ENCODE data around the gene CLCN5.
"Not testable (repeated sequence)": the region's sequence is repeated elsewhere in the genome, so short reads cannot be mapped to it uniquely, and the experiment has no call there.

Gene CLCN5

DNA sequence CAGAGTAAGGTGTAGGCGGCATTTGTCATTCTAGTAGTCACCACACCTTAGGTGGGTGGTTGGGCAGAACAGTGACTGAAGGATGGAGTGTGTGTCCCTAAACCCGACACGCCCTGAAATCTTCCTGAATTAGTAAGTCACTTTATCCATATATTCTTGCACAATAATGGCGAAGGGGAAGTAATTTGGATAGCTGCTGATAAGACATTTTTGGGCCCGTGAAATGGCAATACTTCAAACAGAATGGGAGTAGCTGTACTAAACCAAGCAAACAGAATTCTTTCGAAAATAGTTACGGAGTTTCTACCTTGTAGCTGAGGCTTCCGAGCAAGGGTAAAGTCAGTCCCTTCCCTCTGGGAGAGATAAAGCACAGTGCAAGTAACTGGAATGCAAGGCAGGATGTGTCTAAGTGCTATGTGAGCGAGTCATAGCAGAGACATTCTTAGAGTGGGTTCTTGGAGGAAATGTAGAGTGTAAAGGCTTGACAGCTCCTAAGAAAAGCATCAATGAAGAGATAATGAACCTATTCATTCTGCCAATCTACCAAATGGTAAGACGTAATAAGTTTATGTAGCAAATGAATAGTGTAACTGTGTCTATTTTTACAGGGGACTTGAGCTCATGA lies 72.8 kb downstream of the CLCN5 start:
- no peak overlapping the region for H3K27ac Mint-ChIP-seq
- H3K27me3 Mint-ChIP-seq (ENCODE audit: low read depth): no peaks in the 10 kb centered on the region
- H3K9me3 Mint-ChIP-seq: no peaks in the 10 kb centered on the region
- no peak overlapping the region for H3K4me3 Mint-ChIP-seq
- no peaks in the 10 kb centered on the region for H3K4me1 Mint-ChIP-seq (ENCODE audit: low read depth)
- H3K36me3 Mint-ChIP-seq (ENCODE audit: low read depth): no peaks in the 10 kb centered on the region
- no peak for DNase-seq (ENCODE audit: low spot score)

DNA sequence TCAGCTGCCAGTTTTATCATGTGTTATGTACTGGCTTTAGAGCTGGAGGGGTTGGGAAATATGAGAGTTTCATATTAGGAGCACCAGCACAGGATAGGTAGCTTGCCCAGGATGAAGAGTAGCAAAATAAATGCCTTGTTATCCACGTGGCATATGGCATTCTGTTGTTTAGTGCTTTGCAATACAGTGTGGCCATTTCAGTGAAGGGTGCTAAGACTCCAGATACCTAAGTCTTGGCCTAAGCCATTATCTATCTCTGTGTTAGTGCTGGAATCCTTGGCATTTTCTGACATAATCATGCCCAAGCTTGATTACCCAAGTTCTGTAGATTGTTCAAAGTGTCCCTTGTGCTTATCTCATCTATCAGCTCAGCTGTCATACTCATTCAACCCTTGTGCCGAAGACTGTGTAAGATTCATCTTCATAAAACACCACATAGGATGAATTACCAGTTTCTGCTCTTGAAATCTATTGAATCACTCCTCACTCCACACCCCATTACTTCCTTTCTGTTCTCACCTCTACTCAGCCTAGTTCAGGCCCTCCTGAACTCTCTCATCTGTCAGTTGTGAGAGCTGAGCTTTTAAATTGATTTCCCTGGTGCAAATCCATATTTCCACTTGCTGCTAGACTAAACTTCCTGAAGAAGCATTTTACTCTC lies 73.5 kb downstream of the CLCN5 start:
- Mint-ChIP-seq H3K36me3 (ENCODE audit: low read depth) (no peaks in the 10 kb centered on the region), H3K9me3 (no peaks in the 10 kb centered on the region), H3K27me3 (ENCODE audit: low read depth) (no peaks in the 10 kb centered on the region), H3K4me1 (ENCODE audit: low read depth) (no peaks in the 10 kb centered on the region), H3K4me3 (no peak overlapping the region), H3K27ac (no peak overlapping the region)
- DNase-seq (ENCODE audit: low spot score): no peak

DNA sequence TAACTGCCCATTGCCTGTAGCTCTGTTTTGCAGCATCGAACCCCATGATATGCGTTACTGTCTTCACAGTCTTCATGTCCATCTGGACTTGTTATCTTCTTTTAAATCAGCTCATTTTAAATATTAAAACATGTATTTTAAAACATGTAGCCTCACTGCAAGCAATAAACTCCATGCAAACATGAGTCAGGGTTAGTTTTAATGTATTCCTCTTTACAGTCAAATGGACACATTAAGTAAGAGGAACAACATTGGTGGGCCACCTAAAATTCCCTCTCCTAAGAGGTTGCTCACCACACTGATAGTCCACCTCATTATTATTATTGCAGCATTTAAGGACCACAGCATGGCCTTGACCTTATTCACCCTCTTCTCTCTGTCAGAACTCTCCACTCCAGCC lies 74.1 kb downstream of the CLCN5 start:
- H3K4me1 Mint-ChIP-seq (ENCODE audit: low read depth): no peaks in the 10 kb centered on the region
- H3K4me3 Mint-ChIP-seq: no peak overlapping the region
- H3K9me3 Mint-ChIP-seq: no peaks in the 10 kb centered on the region
- no peak for DNase-seq (ENCODE audit: low spot score)
- no peak overlapping the region for H3K27ac Mint-ChIP-seq
- H3K36me3 Mint-ChIP-seq (ENCODE audit: low read depth): no peaks in the 10 kb centered on the region
- H3K27me3 Mint-ChIP-seq (ENCODE audit: low read depth): no peaks in the 10 kb centered on the region

DNA sequence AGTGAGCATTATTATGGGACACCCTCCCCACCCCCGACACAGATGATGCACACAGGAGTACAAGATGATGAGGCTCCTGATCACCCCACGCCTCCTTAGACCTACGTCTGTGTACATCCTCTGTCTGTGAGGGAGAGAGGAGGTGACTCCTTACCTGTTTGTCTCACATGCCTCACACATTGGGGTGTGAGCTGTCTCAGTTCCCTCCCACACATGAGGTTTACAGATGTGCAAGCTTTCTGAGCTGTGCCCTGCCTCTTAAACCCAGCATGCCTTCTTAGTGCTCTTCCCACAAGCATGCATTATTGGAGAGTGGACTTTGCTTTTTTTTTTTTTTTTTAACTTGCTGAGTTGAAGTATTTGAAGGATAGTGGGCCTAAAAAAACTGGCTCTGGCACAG lies 76.7 kb downstream of the CLCN5 start:
- Mint-ChIP-seq H3K9me3 (no peaks in the 10 kb centered on the region), H3K4me3 (no peak overlapping the region), H3K4me1 (ENCODE audit: low read depth) (peaks cover 5% of the 10 kb centered on the region), H3K27me3 (ENCODE audit: low read depth) (no peaks in the 10 kb centered on the region), H3K36me3 (ENCODE audit: low read depth) (no peaks in the 10 kb centered on the region), H3K27ac (no peak overlapping the region)
- DNase-seq (ENCODE audit: low spot score): no peak

DNA sequence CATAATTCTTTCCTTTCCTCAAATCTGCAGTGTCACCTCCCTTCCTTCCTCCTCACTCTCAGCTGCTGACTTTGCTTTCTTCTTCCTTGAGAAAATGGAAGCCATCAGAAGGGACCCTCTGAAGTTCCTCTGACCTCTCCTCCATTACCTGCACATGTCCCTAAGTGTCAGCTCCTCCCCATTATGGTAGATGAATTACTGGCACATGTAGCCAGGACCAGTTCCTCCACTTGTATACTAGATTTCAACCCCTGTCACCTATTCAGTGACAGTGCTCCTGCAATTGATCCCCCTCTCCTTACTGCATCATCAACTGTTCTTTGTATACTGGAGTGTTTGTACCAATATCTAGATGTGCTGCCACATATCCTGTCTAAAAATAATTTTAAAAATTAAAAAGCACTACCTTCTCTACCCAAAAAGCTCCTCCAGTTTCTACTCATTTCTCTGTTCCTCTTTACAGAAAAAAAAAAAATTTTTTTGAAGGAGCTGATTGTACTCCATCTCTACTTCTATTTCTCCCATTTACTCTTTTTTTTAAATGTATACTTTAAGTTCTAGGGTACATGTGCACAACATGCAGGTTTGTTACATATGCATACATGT lies 78.6 kb downstream of the CLCN5 start:
- Mint-ChIP-seq H3K27me3 (ENCODE audit: low read depth) (no peaks in the 10 kb centered on the region), H3K4me1 (ENCODE audit: low read depth) (peaks cover 5% of the 10 kb centered on the region), H3K27ac (no peak overlapping the region), H3K36me3 (ENCODE audit: low read depth) (no peaks in the 10 kb centered on the region), H3K4me3 (no peak overlapping the region), H3K9me3 (no peaks in the 10 kb centered on the region)
- no peak for DNase-seq (ENCODE audit: low spot score)

DNA sequence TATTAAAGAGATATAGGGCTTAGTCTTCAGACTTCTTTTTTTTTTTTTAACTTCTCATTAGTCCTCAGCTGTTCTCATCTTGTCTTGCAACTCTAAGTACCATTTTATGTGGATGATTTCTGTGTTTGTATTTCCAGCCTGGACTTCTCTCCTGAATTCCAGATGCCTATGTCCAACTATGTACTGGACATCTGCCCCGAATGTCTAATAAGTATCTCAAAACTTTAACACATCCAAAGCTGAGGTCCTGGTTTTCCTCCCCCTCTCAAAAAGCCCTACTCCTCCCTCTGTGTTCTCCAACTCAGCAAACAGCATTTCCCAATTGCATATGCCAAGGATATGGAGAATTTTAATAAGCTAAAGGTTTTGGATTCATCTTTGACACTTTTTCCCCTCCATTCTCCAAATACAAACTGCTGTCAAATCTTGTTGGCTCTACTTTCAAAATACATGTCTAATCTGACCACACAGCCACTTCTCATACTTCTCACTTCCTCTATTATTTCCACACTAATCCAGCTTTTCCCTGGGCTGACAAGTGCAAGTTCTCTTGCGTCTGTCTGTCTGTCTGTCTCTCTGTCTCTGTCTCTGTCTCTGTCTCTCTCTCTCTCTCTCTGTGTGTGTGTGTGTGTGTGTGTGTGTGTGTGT lies 79.8 kb downstream of the CLCN5 start:
- H3K9me3 Mint-ChIP-seq: no peaks in the 10 kb centered on the region
- no peak overlapping the region for H3K27ac Mint-ChIP-seq
- DNase-seq (ENCODE audit: low spot score): no peak
- H3K27me3 Mint-ChIP-seq (ENCODE audit: low read depth): no peaks in the 10 kb centered on the region
- H3K4me1 Mint-ChIP-seq (ENCODE audit: low read depth): peaks cover 5% of the 10 kb centered on the region
- H3K4me3 Mint-ChIP-seq: no peak overlapping the region
- H3K36me3 Mint-ChIP-seq (ENCODE audit: low read depth): no peaks in the 10 kb centered on the region

DNA sequence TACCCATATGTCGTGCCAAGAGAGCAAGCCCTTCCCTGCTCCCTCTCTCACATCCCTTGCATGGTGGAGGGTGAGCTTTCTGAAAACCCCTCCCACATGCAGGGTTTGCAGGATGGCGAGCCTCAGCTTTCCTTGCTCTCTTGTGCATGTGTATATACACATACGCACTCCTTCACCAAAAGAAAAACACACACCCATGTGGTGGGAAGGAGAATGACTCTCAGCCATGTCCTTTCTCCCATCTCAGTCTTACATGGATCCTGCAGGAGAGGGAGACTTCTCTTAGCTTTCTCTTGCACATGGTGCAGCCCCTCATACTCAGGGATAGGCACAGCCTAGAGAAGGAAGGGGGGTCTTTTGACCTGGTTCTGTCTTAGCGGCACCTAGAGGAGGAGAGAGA lies 81.1 kb downstream of the CLCN5 start:
- Mint-ChIP-seq H3K9me3 (no peaks in the 10 kb centered on the region), H3K27me3 (ENCODE audit: low read depth) (no peaks in the 10 kb centered on the region), H3K27ac (no peak overlapping the region), H3K36me3 (ENCODE audit: low read depth) (no peaks in the 10 kb centered on the region), H3K4me1 (ENCODE audit: low read depth) (peaks cover 5% of the 10 kb centered on the region), H3K4me3 (no peak overlapping the region)
- DNase-seq (ENCODE audit: low spot score): no peak

DNA sequence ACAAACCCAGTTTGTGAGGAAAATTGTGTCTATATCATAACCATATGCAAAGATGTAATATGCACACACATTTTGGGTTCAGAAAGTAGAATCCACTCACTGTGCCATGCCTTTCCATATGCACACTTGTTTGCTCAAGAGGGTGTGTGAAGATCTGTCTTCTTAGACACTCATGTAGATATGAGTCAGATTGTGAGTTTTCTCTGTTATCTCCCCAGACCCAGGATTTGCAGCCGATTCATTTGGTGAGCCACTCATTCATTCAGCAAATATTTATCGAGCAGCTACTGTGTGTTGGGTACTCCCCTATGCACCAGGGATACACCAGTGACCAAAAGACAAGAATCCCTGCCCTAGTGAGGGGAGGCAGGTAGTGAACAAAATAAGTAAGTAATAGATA lies 81.5 kb downstream of the CLCN5 start:
- Mint-ChIP-seq H3K27ac (no peak overlapping the region), H3K4me3 (no peak overlapping the region), H3K9me3 (no peaks in the 10 kb centered on the region), H3K27me3 (ENCODE audit: low read depth) (no peaks in the 10 kb centered on the region), H3K4me1 (ENCODE audit: low read depth) (peaks cover 5% of the 10 kb centered on the region), H3K36me3 (ENCODE audit: low read depth) (no peaks in the 10 kb centered on the region)
- no peak for DNase-seq (ENCODE audit: low spot score)

DNA sequence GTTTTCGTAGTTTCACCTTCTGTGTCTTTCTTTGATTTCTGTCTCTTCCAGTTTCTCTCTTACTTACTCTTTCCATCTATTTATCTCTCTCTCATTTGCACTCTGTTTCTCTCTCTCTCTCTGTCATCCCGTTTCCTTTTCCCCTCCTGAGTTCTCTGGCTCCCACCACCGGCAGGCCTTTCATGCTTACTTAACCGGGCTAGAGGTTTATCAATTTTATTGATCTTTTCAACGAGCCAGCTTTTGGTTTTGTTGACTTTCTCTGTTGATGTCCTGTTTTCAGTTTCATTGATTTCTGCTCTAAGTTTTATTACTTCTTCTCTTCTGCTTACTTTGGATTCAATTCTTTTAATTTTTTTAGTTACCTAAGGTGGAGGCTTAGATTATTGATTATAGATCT lies 103.2 kb downstream of the CLCN5 start:
- not testable (repeated sequence) for H3K4me1 Mint-ChIP-seq (ENCODE audit: low read depth); H3K36me3 Mint-ChIP-seq (ENCODE audit: low read depth); H3K4me3 Mint-ChIP-seq; DNase-seq (ENCODE audit: low spot score); H3K27me3 Mint-ChIP-seq (ENCODE audit: low read depth); H3K27ac Mint-ChIP-seq
- H3K9me3 Mint-ChIP-seq: peaks cover 18% of the 10 kb centered on the region

DNA sequence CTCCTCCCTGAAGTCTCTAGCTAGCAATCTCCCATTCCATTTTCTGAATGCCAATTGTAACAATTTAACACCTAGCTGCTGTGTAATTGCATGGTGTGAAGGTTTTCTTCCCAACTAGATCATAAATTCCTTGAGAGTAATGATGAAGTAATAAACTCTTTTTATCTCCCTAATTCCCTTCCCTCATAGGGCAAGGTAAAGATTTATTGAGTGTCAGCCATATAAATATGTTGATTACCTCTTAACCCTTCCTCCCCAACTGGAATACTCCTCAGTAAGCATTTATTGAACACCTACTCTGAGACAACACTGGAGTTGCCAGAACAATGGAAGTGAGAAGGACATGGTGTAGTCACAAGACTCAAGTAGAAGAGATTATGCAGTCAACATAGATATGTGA lies 112.7 kb downstream of the CLCN5 start:
- H3K4me1 Mint-ChIP-seq (ENCODE audit: low read depth): no peaks in the 10 kb centered on the region
- H3K9me3 Mint-ChIP-seq: no peaks in the 10 kb centered on the region
- no peak for DNase-seq (ENCODE audit: low spot score)
- no peaks in the 10 kb centered on the region for H3K27me3 Mint-ChIP-seq (ENCODE audit: low read depth)
- no peaks in the 10 kb centered on the region for H3K36me3 Mint-ChIP-seq (ENCODE audit: low read depth)
- H3K27ac Mint-ChIP-seq: no peak overlapping the region
- H3K4me3 Mint-ChIP-seq: no peak overlapping the region

DNA sequence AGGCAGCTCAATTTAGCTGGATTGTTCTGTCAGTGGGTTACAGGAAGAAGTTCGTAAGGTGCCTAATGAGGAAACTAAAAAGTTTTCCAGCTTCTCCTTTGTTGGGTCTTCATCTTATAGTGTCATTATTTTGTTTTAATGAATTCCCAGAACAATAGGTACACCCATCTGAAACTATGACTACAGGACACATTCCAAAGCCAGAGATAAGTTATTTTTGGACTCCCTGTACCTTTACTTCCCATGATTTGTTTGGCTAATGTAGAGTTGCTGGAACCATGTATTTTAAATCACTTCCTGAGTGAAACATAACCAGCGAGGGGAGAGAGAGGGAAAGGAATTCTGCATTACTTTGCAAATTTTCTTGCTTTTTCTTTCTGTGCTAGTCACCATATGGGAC lies 114.0 kb downstream of the CLCN5 start:
- Mint-ChIP-seq H3K27ac (no peak overlapping the region), H3K4me3 (no peak overlapping the region), H3K36me3 (ENCODE audit: low read depth) (no peaks in the 10 kb centered on the region), H3K27me3 (ENCODE audit: low read depth) (no peaks in the 10 kb centered on the region), H3K9me3 (no peaks in the 10 kb centered on the region), H3K4me1 (ENCODE audit: low read depth) (no peaks in the 10 kb centered on the region)
- DNase-seq (ENCODE audit: low spot score): no peak

DNA sequence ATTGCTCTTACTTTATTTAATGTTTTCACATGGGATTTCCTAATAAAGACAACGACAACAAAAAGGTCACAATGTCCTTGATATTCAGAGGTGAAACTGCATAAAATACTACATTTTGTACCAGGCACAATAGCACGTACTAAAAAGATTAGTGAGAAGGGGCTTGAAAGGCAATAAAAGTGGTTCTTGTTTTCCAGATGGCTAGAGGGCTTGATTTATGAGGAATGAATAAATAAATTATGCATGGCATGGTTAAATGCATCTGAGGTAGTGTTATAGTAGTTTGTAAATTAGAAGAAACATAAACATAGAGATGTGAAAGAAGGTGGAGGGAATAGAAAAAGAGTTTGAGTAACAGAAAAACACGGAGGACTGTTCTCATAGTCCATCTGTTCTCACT lies 123.4 kb downstream of the CLCN5 start:
- H3K27ac Mint-ChIP-seq: no peak overlapping the region
- no peak for DNase-seq (ENCODE audit: low spot score)
- H3K9me3 Mint-ChIP-seq: no peaks in the 10 kb centered on the region
- H3K4me3 Mint-ChIP-seq: no peak overlapping the region
- H3K27me3 Mint-ChIP-seq (ENCODE audit: low read depth): no peaks in the 10 kb centered on the region
- H3K4me1 Mint-ChIP-seq (ENCODE audit: low read depth): no peaks in the 10 kb centered on the region
- no peaks in the 10 kb centered on the region for H3K36me3 Mint-ChIP-seq (ENCODE audit: low read depth)

DNA sequence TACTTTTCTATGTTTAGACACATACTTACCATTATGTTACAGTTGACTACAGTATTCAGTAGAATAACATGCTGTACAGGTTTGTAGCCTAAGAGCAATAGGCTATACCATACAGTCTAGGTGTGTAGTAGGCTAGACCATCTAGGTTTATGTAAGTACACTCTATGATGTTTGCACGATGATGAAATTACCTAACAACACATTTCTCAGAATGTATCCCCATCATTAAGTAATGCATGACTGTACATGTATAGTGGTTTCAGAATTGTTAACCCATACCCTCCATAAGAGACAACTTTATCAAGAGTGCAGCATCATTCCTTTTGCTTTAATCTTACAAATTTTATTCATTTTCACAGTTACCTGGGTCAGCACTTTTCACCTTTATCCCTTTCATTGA lies 126.8 kb downstream of the CLCN5 start:
- Mint-ChIP-seq H3K27me3 (ENCODE audit: low read depth) (no peaks in the 10 kb centered on the region), H3K36me3 (ENCODE audit: low read depth) (no peaks in the 10 kb centered on the region), H3K9me3 (no peaks in the 10 kb centered on the region), H3K4me1 (ENCODE audit: low read depth) (no peaks in the 10 kb centered on the region), H3K4me3 (no peak overlapping the region), H3K27ac (no peak overlapping the region)
- no peak for DNase-seq (ENCODE audit: low spot score)

DNA sequence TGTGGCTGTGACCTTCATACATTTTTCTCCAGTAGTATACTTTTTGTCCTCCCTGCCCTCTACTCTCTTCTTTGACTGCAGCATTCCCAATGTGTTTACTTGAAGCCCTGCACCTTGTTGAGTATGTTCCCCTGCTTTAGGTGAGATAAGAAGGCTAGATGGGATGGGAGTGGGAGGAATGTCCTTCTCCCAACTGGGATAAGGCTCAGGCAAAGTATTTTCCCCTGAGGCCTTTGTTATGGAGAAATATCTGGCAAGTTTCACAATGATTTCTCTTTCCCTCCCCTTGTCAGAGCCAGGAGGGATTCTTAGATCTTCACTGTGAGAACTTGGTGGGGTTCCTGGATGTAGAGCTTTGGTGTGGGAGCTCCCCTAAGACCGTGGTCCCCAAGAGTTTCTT lies 131.8 kb downstream of the CLCN5 start:
- Mint-ChIP-seq H3K27me3 (ENCODE audit: low read depth) (no peaks in the 10 kb centered on the region), H3K9me3 (no peaks in the 10 kb centered on the region), H3K36me3 (ENCODE audit: low read depth) (no peaks in the 10 kb centered on the region), H3K27ac (no peak overlapping the region), H3K4me1 (ENCODE audit: low read depth) (no peaks in the 10 kb centered on the region), H3K4me3 (no peak overlapping the region)
- DNase-seq (ENCODE audit: low spot score): no peak
